HepG2 (cell line): Measurements from ENCODE around the gene ARHGAP20. TPM values are rescaled to one million over a fixed set of nuclear protein-coding genes. Genes with fewer than 3 reads are reported as not detected.

Experiments
- ATAC-seq: fragments of 200-7000 bp; cut with Tn5 transposase; 3 replicates; pipeline ENCODE4 v1.9.1; 2020; ENCODE audit warnings: mild to moderate bottlenecking, moderate library complexity
- BruUV-seq: library from RNA; stranded (reverse); fragments of 400-500 nt; replicated peaks from 2 replicates; lab custom pipeline; 2021; lab: Mats Ljungman, UMichigan
- CTCF ChIA-PET: fragments of 300-600 bp; formaldehyde crosslinking; extraction: SDS; loops from one replicate; lab custom pipeline; 2021; ENCODE audit warnings: low total read pairs, inconsistent platforms, low intra/inter-chr PET ratio; lab: Yijun Ruan, JAX
- POLR2A ChIA-PET: fragments of 350-600 bp; sonication (Branson Sonifier 250); formaldehyde crosslinking; loops from one replicate; lab custom pipeline; 2020; ENCODE audit warnings: antibody characterized with exemption, inconsistent platforms; lab: Yijun Ruan, JAX
- DNase-seq: peaks from one replicate; pipeline ENCODE4 v3.0.0-alpha.2; 2015; ENCODE audit warnings: low spot score
- FAIRE-seq: peaks from 3 replicates; lab custom pipeline; 2011; peaks lifted over from hg19 to GRCh38; lab: Jason Lieb, UNC
- H2AFZ ChIP-seq: one replicate; pipeline ENCODE4 v1.6.1; 2011; ENCODE audit warnings: low read length, inconsistent platforms
- H3K27ac ChIP-seq: fragments of 300-600 bp; 3 replicates; pipeline ENCODE4 v1.8.0; 2011; ENCODE audit warnings: mixed run types, mild to moderate bottlenecking, mixed read lengths, low read length, inconsistent platforms; ENCODE audit not compliant: insufficient read depth; ENCODE audit errors: extremely low read length
- H3K27me3 ChIP-seq, 2 experiments: fragments of 200-600 bp in 1 of 2; 2 replicates in 1 of 2; 3 replicates in 1 of 2; pipeline versions ENCODE4 v1.6.0 to v1.8.0; 2011; ENCODE audit warnings: low read length in 2 of 2, mild to moderate bottlenecking in 2 of 2, moderate library complexity in 2 of 2, inconsistent platforms in 1 of 2; ENCODE audit not compliant: insufficient read depth in 2 of 2, control insufficient read depth in 1 of 2
- H3K36me3 ChIP-seq, 2 experiments: fragments of 200-600 bp in 1 of 2; replicated peaks in 1 of 2; 2 replicates in 1 of 2; 3 replicates in 1 of 2; pipeline versions ENCODE4 v1.5.1 to v1.8.0; 2011; ENCODE audit warnings: low read length in 2 of 2, inconsistent platforms in 1 of 2; ENCODE audit not compliant: insufficient read depth in 2 of 2, control insufficient read depth in 1 of 2
- H3K4me1 ChIP-seq: 2 replicates; pipeline ENCODE4 v1.5.1; 2012; ENCODE audit warnings: low read length, inconsistent platforms; ENCODE audit not compliant: insufficient read depth
- H3K4me2 ChIP-seq: 2 replicates; pipeline ENCODE4 v1.6.0; 2011; ENCODE audit warnings: low read depth, low read length, inconsistent platforms
- H3K4me3 ChIP-seq, 3 experiments: fragments of 200-600 bp in 1 of 3; sonication (generic), shearing (Covaris generic) in 1 of 3; replicated peaks in 1 of 3; 2 replicates each; pipeline ENCODE4 v1.5.1; 2011 to 2016; ENCODE audit warnings: low read length in 3 of 3, inconsistent platforms in 2 of 3, low read depth in 2 of 3, mild to moderate bottlenecking in 2 of 3, control low read depth in 1 of 3, mixed read lengths in 1 of 3; ENCODE audit not compliant: insufficient read depth in 1 of 3
- H3K79me2 ChIP-seq: one replicate; pipeline ENCODE4 v1.6.1; 2011; ENCODE audit warnings: low read length, inconsistent platforms; ENCODE audit not compliant: insufficient read depth
- H3K9ac ChIP-seq: 2 replicates; pipeline ENCODE4 v1.6.0; 2011; ENCODE audit warnings: mild to moderate bottlenecking, low read depth, low read length, inconsistent platforms; ENCODE audit not compliant: insufficient read depth
- H3K9me3 ChIP-seq: 2 replicates; pipeline ENCODE4 v1.5.1; 2012; ENCODE audit warnings: mild to moderate bottlenecking, low read length
- H4K20me1 ChIP-seq: 2 replicates; pipeline ENCODE4 v1.6.0; 2011; ENCODE audit warnings: inconsistent platforms, mild to moderate bottlenecking, low read length, moderate library complexity; ENCODE audit not compliant: insufficient read depth
- ATF7 ChIP-seq, 2 experiments: fragments of 450-650 bp in 1 of 2; sonication (generic) in 1 of 2; formaldehyde crosslinking in 1 of 2; IDR thresholded peaks; 2 replicates each; pipeline versions ENCODE4 v1.4.0 to v1.6.1; 2016 to 2020; ENCODE audit warnings: antibody characterized with exemption in 1 of 2, mild to moderate bottlenecking in 1 of 2, missing genetic modification reagents in 1 of 2
- GATA4 ChIP-seq: sonication (generic); IDR thresholded peaks from 2 replicates; pipeline ENCODE4 v1.6.1; 2016; ENCODE audit warnings: antibody characterized with exemption, low read depth, borderline replicate concordance
- GATAD1 ChIP-seq: IDR thresholded peaks from 2 replicates; pipeline ENCODE4 v1.6.1; 2016; ENCODE audit warnings: missing genetic modification reagents, missing compliant biosample characterization
- KLF16 ChIP-seq, 2 experiments: sonication (generic) in 1 of 2; formaldehyde crosslinking in 1 of 2; IDR thresholded peaks; 2 replicates each; pipeline versions ENCODE4 v1.6.1 to v1.8.0; 2016 to 2023; ENCODE audit warnings: missing genetic modification reagents in 2 of 2, missing compliant biosample characterization in 1 of 2
- MED13 ChIP-seq: sonication (generic); formaldehyde crosslinking; IDR thresholded peaks from 2 replicates; pipeline ENCODE4 v1.5.0; 2020; ENCODE audit warnings: missing genetic modification reagents
- ZNF160 ChIP-seq: sonication (generic); formaldehyde crosslinking; IDR thresholded peaks from 2 replicates; pipeline ENCODE4 v1.8.0; 2022; ENCODE audit warnings: mild to moderate bottlenecking, inconsistent platforms, missing genetic modification reagents
- ZNF496 ChIP-seq: sonication (generic); formaldehyde crosslinking; IDR thresholded peaks from 2 replicates; pipeline ENCODE4 v1.8.1; 2023; ENCODE audit warnings: mild to moderate bottlenecking, moderate library complexity, missing genetic modification reagents; ENCODE audit not compliant: insufficient replicate concordance
- WGBS: methylation state at CpG from one replicate; pipeline ENCODE4 v1.1.6; 2017; ENCODE audit warnings: low lambda C conversion rate; 5-methylcytosine and 5-hydroxymethylcytosine counted together
- in situ Hi-C: cut with HindIII; loops from 2 replicates; pipeline ENCODE4 v1.10.0; 2017; ENCODE audit warnings: low pct_unique_long_range_greater_than_20kb; ENCODE audit not compliant: extremely low pct_ligation_motif_present
- intact Hi-C: fragments of 100-400 bp; cut with micrococcal nuclease; formaldehyde crosslinking; loops from one replicate; pipeline ENCODE4 v1.10.0; 2022; ENCODE audit not compliant: unreplicated experiment
- polyA plus RNA-seq, 8 experiments: library from polyadenylated mRNA; depleted of rRNA in 3 of 8; stranded (reverse) in 7 of 8; unstranded in 1 of 8; fragments of >200 nt; fragmentation: Illumina TruSeq in 4 of 8; extraction: Trizol in 4 of 8; gene quantifications; 2 replicates each; pipeline versions ENCODE4 v1.2.1 to v1.2.3, GENCODE V29; 2011 to 2016; ENCODE audit warnings: low read depth in 4 of 8, missing spikeins in 1 of 8, mixed read lengths in 1 of 8; ENCODE audit not compliant: insufficient read depth in 1 of 8
- total RNA-seq, 5 experiments: library from RNA; depleted of rRNA; stranded (reverse); fragments of >200 nt; fragmentation: Illumina TruSeq; extraction: Trizol; gene quantifications; 2 replicates each; pipeline ENCODE4 v1.2.3, GENCODE V29; 2016; ENCODE audit warnings: low read depth in 1 of 5
- TF ChIP-seq, protein P1 (sequence below): sonication (generic); formaldehyde crosslinking; IDR thresholded peaks from 2 replicates; pipeline ENCODE4 v1.9.0; 2021; ENCODE audit warnings: missing genetic modification reagents, borderline replicate concordance

ARHGAP20 gene
- total and polyA plus RNA-seq, 2 of the 13 experiments (the other 11 are each of a cell fraction or from before 2014, with no cell fraction given) = not detected

DNA sequence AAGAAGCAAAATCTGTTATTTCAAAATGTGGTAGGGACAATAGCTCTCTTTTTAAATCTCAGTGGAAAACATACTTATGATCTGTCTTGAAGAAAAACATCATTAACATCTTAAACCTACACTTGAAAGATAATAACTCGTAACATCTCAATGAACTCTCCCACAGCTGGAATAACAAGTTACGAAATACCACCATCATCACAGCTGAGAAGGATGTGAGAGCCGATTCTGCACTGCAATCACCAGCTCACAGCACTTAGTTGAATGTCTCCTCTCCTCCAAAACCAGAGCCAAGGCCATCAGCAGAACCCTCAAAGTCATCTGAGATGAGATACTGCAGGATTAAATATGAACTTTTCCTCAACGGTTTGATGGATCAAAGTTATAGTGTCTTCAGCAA lies 124.3 kb downstream of the ARHGAP20 start:
- H3K4me3 ChIP-seq = no peak overlapping the region
- H3K36me3 ChIP-seq = no peaks in the 10 kb centered on the region
- no peaks in the 10 kb centered on the region for H4K20me1 ChIP-seq
- no peaks in the 10 kb centered on the region for H3K9me3 ChIP-seq
- no peaks in the 10 kb centered on the region for H3K27me3 ChIP-seq
- FAIRE-seq (no peak), ATAC-seq (no peak), DNase-seq (no peak)
- in situ Hi-C loops = no loop called here
- WGBS = 4% methylated on average over 4 of the region's 4 CpGs
- POLR2A ChIA-PET = no interaction called here
- CTCF ChIA-PET = no interaction called here
- H3K79me2 ChIP-seq = no peaks in the 10 kb centered on the region
- BruUV-seq = no TSS peak
- intact Hi-C loops = no loop called here
- no peak overlapping the region for H3K27ac ChIP-seq
- H3K4me2 ChIP-seq = no peak overlapping the region
- no peak overlapping the region for H3K9ac ChIP-seq
- H3K4me1 ChIP-seq = no peaks in the 10 kb centered on the region
- no peak overlapping the region for H2AFZ ChIP-seq
- TF ChIP-seq GATA4 = no peak

DNA sequence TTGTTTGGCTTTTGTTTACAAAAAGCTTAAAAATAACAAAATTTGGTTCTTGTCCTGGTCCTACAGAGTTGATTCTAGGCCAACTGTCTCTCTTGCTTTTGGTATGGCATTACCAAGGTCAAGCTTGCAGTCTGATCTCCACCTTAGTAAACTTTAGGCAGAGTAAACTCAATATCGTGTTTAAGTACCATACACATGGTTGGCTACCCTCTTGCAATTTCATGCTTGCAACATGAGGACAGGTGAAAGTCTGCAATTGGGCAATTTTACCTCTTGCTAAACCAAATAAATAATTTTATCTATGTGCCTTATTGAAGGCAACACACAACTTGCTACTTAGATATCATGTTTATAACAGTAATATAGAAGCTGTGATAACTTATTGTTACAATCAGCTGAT lies 125.1 kb downstream of the ARHGAP20 start:
- 0% methylated on average over 1 of the region's 1 CpG for WGBS
- H3K4me2 ChIP-seq = no peak overlapping the region
- no peaks in the 10 kb centered on the region for H3K4me1 ChIP-seq
- H2AFZ ChIP-seq = no peak overlapping the region
- H3K27me3 ChIP-seq = no peaks in the 10 kb centered on the region
- H3K9me3 ChIP-seq = no peaks in the 10 kb centered on the region
- no peak for FAIRE-seq
- intact Hi-C loops = no loop called here
- POLR2A ChIA-PET = no interaction called here
- H3K36me3 ChIP-seq = no peaks in the 10 kb centered on the region
- no peak overlapping the region for H3K4me3 ChIP-seq
- CTCF ChIA-PET = no interaction called here
- H3K9ac ChIP-seq = no peak overlapping the region
- BruUV-seq = no TSS peak
- no peak overlapping the region for H3K27ac ChIP-seq
- ATAC-seq = no peak
- no peaks in the 10 kb centered on the region for H3K79me2 ChIP-seq
- in situ Hi-C loops = no loop called here
- H4K20me1 ChIP-seq = no peaks in the 10 kb centered on the region
- no peak for DNase-seq
- TF ChIP-seq ZNF160 (CRISPR knock-in tag) = no peak
- TF ChIP-seq, protein P1, sequence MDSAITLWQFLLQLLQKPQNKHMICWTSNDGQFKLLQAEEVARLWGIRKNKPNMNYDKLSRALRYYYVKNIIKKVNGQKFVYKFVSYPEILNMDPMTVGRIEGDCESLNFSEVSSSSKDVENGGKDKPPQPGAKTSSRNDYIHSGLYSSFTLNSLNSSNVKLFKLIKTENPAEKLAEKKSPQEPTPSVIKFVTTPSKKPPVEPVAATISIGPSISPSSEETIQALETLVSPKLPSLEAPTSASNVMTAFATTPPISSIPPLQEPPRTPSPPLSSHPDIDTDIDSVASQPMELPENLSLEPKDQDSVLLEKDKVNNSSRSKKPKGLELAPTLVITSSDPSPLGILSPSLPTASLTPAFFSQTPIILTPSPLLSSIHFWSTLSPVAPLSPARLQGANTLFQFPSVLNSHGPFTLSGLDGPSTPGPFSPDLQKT (CRISPR knock-in tag) = no peak
- TF ChIP-seq GATAD1 = no peak
- no peak for TF ChIP-seq KLF16 (CRISPR knock-in tag; IDR thresholded peaks at IDR 0.05)
- no peak for TF ChIP-seq ATF7 (IDR thresholded peaks at IDR 0.05)
- TF ChIP-seq ATF7 (CRISPR knock-in tag; IDR thresholded peaks at IDR 0.05) = no peak
- TF ChIP-seq MED13 = no peak
- no peak for TF ChIP-seq ZNF496 (CRISPR knock-in tag)
